Cerebellar nuclear complex (tissue), 1 donor: Measurements from ENCODE around the gene ABCC4.
"Not testable (repeated sequence)": the region's sequence is repeated elsewhere in the genome, so short reads cannot be mapped to it uniquely, and the experiment has no call there.

Experiments used
- DNase-seq, 2 experiments: peaks; one replicate each; lab custom pipeline; 2025; lab: John Stamatoyannopoulos, UW

Gene ABCC4

GRCh38 chr13:95195146-95195545 is 106.1 kb downstream of the ABCC4 start:
- no peak for DNase-seq

- no peak for DNase-seq
These were observed 107.6 kb downstream of the ABCC4 start for GRCh38 chr13:95193509-95194230.

GRCh38 chr13:95192998-95193397 is 108.3 kb downstream of the ABCC4 start:
- DNase-seq, result no peak

DNA sequence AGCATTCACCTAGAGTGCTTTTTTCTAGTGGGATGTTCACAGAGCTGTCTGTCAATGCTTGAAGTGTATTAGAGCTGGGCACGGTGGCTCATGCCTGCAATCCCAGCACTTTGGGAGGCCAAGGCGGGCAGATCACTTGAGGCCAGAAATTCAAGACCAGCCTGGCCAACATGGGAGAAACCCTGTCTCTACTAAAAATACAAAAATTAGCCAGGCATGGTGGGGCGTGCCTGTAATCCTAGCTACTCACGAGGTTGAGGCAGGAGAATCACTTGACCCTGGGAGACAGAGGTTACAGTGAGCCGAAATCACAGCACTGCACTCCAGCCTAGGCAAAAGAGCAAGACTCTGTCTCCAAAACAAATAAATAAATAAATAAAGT is 108.7 kb downstream of the ABCC4 start:
- not testable (repeated sequence) for DNase-seq

- no peak for DNase-seq
These were observed 109.3 kb downstream of the ABCC4 start for GRCh38 chr13:95191821-95192563.

DNA sequence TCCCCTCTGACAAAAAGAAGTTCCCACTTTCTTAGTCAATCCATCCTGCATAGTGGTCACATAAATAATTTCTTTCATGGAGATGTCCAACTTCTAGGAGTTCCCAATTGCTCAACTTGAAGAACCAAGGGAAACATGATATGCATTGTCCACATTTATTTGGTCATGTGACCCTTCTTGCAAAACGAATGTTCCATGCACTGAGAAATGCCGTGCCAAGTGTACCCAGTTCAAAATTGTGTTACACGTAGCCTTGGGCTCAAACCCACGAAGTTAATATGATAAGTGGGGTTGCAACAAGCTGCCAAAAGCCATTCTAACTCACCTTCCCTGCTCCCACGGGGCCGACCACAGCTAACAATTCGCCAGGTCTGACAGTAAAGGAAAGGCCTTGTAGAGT is 113.1 kb downstream of the ABCC4 start:
- no peak for DNase-seq

DNA sequence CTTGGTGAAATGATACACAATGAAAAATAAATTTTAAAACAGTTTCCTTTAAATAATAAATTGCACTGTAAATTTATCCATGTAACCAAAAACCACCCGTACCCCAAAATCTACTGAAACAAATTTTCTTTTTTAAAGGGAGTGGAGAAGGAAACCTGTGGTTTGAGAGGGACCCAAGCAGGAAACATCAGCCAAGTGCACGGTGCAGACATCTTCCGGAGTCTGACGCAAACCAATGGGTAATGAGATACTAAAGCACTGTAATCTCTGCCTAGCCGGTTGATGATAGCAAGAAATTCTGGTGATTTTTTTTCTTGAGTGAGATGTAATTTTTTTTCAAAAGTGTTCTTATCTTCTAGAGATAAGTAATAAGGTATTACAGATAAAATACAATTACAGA is 115.4 kb downstream of the ABCC4 start:
- DNase-seq, result no peak

- no peak for DNase-seq
These were observed 115.9 kb downstream of the ABCC4 start for GRCh38 chr13:95185311-95185710.

GRCh38 chr13:95184317-95184716 is 116.9 kb downstream of the ABCC4 start:
- DNase-seq, result no peak

DNA sequence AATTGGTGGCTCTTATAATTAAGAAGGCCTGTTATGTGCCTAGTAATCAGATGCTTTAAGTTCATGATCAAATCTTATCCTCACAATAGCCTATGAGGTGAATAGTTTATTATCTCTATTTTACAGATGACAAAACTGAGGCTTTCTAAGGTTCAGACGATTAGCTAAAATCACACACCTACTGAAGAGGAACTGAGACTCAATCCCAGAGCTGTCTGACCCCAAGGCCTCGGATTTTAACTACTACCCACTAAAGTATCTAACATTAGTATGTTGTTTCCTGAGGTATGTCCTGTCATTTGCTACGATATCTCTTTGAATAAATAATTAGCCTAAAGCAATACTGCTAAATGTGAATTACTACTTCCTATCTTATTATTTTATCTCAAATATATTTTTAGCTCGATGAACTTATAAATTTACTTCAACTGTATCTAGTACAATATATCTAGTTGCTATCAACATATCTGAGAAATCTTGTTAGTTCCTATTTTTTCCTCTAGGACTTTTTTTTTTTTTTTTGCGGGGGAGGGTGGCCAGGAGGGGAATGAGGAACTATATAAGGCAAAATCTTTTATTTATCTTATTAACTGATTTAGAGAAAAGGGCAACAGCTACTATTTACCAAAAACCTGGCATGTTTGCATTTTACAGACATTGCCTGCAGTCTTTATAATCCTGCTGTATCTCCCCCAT is 118.5 kb downstream of the ABCC4 start:
- DNase-seq, result no peak

- no peak for DNase-seq
These were observed 119.7 kb downstream of the ABCC4 start for GRCh38 chr13:95181586-95181985.

GRCh38 chr13:95180513-95181245 is 120.6 kb downstream of the ABCC4 start:
- DNase-seq, result no peak

DNA sequence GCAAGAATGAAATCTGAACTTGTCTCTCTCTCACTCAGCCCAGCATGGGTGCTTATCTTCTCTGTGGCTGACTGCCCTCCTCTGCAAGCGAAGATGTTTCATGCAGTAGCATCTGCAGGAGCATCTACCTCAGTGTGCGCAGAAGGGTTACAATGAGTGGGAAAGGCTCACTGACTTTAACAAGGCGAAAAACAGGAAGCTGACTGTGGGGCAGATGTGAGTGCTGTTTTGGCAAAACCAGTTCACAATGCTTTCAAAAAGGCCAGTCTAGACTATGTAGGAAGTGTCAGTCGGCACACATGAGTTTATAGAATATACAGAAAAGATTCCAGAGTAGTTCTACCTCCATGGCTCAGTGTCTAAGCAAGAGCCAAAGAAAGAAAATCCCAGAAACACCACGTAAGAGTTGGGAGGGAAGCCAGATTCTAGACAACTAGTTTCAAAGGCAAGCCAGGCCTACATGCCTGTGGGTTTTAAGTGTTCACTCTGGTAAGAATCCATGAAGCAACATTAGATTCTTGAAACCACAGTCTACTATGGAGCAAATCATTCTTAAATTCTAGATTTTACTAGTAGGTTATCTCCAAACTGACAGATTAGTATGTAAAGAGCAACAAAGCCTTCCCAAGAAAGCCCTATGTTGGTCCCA is 124.5 kb downstream of the ABCC4 start:
- DNase-seq, result no peak

- no peak for DNase-seq
These were observed 126.7 kb downstream of the ABCC4 start for GRCh38 chr13:95174517-95174916.

DNA sequence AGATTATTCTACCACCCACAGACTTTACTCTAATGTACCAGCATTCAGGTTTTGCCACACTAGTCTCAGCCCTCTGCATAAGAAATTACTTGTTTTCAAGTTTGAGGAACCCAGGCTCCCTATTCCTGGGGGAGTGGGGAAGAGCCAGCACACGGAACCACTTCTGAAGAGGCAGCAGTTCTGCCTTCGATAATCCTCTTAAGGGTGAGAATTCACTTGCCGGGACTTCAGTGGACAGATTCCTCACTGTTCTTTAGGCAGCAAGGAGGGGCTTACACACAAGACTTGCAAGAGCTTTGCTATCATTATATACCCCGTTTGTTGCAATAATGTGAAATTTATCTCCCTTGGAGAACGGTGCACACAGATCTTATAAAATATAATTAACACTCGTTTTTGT is 133.1 kb downstream of the ABCC4 start:
- DNase-seq, result no peak

DNA sequence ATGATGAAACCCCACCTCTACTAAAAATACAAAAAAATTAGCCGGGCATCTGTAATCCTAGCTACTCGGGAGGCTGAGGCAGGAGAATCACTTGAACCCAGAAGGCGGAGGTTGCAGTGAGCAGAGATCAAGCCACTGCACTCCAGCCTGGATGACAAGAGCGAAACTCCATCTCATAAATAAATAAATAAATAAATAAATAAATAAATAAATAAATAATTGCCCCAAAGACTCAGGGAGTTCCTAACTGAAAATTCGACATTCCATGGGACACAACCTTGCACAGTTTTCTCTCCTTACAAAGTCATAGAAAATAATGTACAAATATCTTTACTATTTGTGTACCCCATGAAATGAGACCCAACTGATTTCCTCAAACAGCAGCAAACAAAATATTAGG is 134.2 kb downstream of the ABCC4 start:
- DNase-seq, result not testable (repeated sequence)

DNA sequence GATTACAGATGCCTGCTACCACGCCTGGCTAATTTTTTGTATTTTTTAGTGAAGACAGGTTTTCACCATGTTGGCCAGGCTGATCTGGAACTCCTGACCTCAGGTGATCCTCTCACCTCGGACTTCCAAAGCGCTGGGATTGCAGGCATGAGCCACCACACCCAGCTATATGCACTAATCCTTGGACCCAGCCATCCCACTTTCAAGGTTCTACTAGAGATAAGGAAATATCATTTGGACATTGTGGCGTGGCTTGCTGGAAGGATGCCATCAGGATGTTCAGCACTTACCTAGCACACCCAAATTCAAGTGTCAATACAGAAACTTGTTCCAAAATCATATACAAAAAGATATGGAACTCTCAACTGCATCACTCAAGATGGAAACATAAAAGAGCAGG is 136.4 kb downstream of the ABCC4 start:
- no peak for DNase-seq

GRCh38 chr13:95160112-95160906 is 140.9 kb downstream of the ABCC4 start:
- no peak for DNase-seq

DNA sequence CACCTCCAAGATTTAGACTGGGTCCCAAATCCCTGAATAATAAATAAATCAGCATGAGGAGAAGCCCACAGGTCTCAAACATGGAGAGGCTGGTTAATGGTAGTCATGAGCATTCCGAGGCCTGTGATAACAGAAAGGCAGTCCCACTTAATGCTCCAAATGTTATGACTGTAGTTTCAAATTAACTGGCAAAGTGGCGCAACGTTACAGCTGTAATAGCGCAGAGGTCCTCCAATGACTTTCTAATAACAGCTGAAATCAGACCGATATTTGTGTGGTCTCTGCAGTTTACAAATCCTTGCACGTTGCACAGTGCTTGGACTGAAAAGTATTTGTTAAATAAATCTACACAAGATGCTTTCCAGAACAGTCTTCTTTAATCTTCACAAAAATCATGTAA is 141.8 kb downstream of the ABCC4 start:
- no peak for DNase-seq

DNA sequence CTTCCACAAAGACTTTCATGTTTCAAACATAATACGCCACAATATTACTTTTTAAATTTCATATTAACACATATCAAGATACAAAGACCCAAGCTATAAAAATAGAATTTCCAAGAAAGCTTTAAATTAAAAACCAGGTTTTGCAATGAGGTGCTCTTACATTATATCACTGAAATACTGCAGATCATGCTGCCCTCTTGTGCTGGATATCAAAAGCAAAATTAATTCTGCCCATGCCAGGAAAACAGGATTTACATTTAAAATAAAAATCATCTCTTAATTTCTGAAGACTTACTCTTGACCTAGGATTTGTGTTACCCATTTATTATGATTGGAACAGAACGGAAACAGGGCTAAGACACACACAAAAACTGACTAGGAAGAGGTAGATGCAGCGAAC is 145.0 kb downstream of the ABCC4 start:
- no peak for DNase-seq

DNA sequence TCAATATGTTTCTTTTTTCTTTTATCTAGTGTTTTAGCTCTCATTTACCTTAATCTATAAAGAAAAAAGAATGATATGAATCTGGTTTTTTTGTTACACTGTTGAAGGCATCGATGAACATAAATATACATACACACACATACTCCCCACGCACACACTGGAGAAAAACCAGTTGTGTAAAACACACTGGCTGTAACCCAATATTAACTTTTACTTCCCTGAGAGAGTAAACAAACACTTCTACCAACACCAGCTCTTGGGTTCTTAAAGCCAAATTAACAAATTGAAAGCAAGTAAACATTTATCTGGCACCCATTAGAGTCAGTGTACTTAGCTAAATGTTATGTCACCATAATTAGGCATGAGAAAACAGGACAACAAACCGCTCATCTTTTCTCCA is 145.7 kb downstream of the ABCC4 start:
- no peak for DNase-seq
